ENCODE results near the gene FNTB.

The FNTB gene

GRCh38 chr14:65045709-65046108 is 59.0 kb downstream of the FNTB start:
- DNase-seq (ENCODE audit: low read depth in 2 of 2): no peak

GRCh38 chr14:65052832-65053231 is 66.1 kb downstream of the FNTB start:
- DNase-seq (ENCODE audit: low read depth in 2 of 2): no peak

- no peak for DNase-seq (ENCODE audit: low read depth in 2 of 2)
Observed at GRCh38 chr14:65053466-65053865, 66.8 kb downstream of the FNTB start.

GRCh38 chr14:65054471-65055085 is 67.9 kb downstream of the FNTB start:
- no peak for DNase-seq (ENCODE audit: low read depth in 2 of 2)

- DNase-seq (ENCODE audit: low read depth in 2 of 2): no peak
Observed at GRCh38 chr14:65057695-65058094, 71.0 kb downstream of the FNTB start.

- DNase-seq (ENCODE audit: low read depth in 2 of 2): no peak
Observed at GRCh38 chr14:65062096-65063075, 75.7 kb downstream of the FNTB start.

- no peak for DNase-seq (ENCODE audit: low read depth in 2 of 2)
Observed at GRCh38 chr14:65065719-65066118, 79.0 kb downstream of the FNTB start.

- DNase-seq (ENCODE audit: low read depth in 2 of 2): no peak
Observed at GRCh38 chr14:65069874-65070413, 83.2 kb downstream of the FNTB start.

GRCh38 chr14:65070471-65070976 is 83.8 kb downstream of the FNTB start:
- DNase-seq (ENCODE audit: low read depth in 2 of 2): no peak

GRCh38 chr14:65071544-65071943 is 84.8 kb downstream of the FNTB start:
- DNase-seq (ENCODE audit: low read depth in 2 of 2): no peak

- no peak for DNase-seq (ENCODE audit: low read depth in 2 of 2)
Observed at GRCh38 chr14:65072256-65072655, 85.6 kb downstream of the FNTB start.

- DNase-seq (ENCODE audit: low read depth in 2 of 2): no peak
Observed at GRCh38 chr14:65072937-65073336, 86.2 kb downstream of the FNTB start.

- no peak for DNase-seq (ENCODE audit: low read depth in 2 of 2)
Observed at GRCh38 chr14:65073605-65074201, 87.0 kb downstream of the FNTB start.

- no peak for DNase-seq (ENCODE audit: low read depth in 2 of 2)
Observed at GRCh38 chr14:65074449-65075150, 87.9 kb downstream of the FNTB start.

GRCh38 chr14:65075628-65076325 is 89.1 kb downstream of the FNTB start:
- no peak for DNase-seq (ENCODE audit: low read depth in 2 of 2)

- DNase-seq (ENCODE audit: low read depth in 2 of 2): no peak
Observed at GRCh38 chr14:65077318-65077717, 90.6 kb downstream of the FNTB start.

- no peak for DNase-seq (ENCODE audit: low read depth in 2 of 2)
Observed at GRCh38 chr14:65079201-65079600, 92.5 kb downstream of the FNTB start.

GRCh38 chr14:65079768-65080167 is 93.1 kb downstream of the FNTB start:
- no peak for DNase-seq (ENCODE audit: low read depth in 2 of 2)

- no peak for DNase-seq (ENCODE audit: low read depth in 2 of 2)
Observed at GRCh38 chr14:65080960-65081747, 94.5 kb downstream of the FNTB start.

- DNase-seq (ENCODE audit: low read depth in 2 of 2): no peak
Observed at GRCh38 chr14:65082930-65083329, 96.2 kb downstream of the FNTB start.

All from stimulated activated CD8-positive, alpha-beta memory T cell treated with anti-CD3 and anti-CD28 coated beads, Interleukin-15, amount 100 ng/mL, for 48 hours (primary cell).